ENCODE data around the gene CYFIP2. TPM values are rescaled to one million over a fixed set of nuclear protein-coding genes. Genes with fewer than 3 reads are reported as not detected.
A peak's percentile ranks its signal among the peaks of the same experiment; 100 is the strongest.

Gene CYFIP2
- total RNA-seq, 2 donors from 2014 or later, result 269 to 291 TPM

DNA sequence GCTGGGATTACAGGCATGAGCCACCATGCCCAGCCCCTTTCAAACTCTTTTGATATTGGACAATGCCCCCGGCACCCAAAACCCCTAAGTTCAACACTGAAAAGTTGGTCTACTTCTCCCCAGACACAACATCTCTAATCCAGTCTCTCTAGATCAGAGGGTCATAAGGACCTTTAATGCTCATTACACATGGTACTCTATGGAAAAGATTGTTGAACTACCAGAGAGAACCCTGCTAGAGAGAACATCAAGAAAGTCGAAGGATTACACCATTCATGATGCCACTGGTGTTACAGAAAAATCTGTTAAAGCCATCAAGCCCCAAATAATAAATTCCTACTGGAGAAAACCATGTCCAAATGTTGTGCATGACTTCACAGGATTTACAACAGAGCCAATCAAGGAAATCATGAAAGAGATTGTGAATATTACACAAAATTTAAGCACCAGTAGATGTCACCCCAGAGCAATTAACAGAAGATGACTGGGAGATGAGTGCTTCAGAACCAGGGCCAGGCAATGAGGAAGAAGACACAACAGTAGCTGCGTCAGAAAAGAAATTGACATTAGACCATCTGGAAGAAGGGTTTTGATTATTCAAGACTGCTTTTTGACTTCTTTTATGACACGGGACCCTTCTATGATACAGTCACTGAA is 165.7 kb downstream of the CYFIP2 start:
- H3K36me3 Mint-ChIP-seq (ENCODE audit: low read depth), result no peaks in the 10 kb centered on the region
- no peak overlapping the region for H3K27ac Mint-ChIP-seq
- H3K4me1 Mint-ChIP-seq, result no peaks in the 10 kb centered on the region
- no peak overlapping the region for H3K4me3 Mint-ChIP-seq
- no peaks in the 10 kb centered on the region for H3K9me3 Mint-ChIP-seq
- H3K27me3 Mint-ChIP-seq, result no peaks in the 10 kb centered on the region
- ATAC-seq (replicated peaks), result peak; percentile 90

GRCh38 chr5:157434096-157434495 is 168.2 kb downstream of the CYFIP2 start:
- Mint-ChIP-seq H3K4me3 (no peak overlapping the region), H3K9me3 (no peaks in the 10 kb centered on the region), H3K4me1 (no peaks in the 10 kb centered on the region), H3K27ac (no peak overlapping the region), H3K27me3 (no peaks in the 10 kb centered on the region), H3K36me3 (ENCODE audit: low read depth) (no peaks in the 10 kb centered on the region)
- no peak for ATAC-seq (replicated peaks)

- no peak overlapping the region for H3K27ac Mint-ChIP-seq
- ATAC-seq (replicated peaks), result no peak
- H3K4me1 Mint-ChIP-seq, result no peaks in the 10 kb centered on the region
- no peaks in the 10 kb centered on the region for H3K27me3 Mint-ChIP-seq
- no peaks in the 10 kb centered on the region for H3K9me3 Mint-ChIP-seq
- H3K4me3 Mint-ChIP-seq, result no peak overlapping the region
- no peaks in the 10 kb centered on the region for H3K36me3 Mint-ChIP-seq (ENCODE audit: low read depth)
These were observed 177.2 kb downstream of the CYFIP2 start for GRCh38 chr5:157443041-157443549.

DNA sequence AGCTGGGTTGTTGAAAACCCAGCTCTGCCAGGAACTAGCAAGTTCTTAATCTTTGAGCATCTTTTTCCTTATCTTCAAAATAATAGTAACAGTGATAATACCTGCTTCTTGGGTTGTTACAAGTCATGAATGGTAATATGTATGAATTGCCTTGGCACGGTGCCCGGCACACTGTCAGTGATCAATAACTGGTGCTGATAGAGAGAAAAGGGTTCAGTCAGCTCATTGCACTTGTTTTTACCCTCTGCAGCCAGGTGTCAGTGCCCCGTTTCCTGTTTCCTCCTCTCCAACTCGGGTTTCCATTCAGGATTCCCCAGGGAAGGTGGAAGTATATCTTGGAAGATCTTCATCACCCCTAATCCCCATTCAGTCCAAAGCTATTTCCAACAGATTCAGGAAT is 178.3 kb downstream of the CYFIP2 start:
- Mint-ChIP-seq H3K36me3 (ENCODE audit: low read depth) (no peaks in the 10 kb centered on the region), H3K4me1 (no peaks in the 10 kb centered on the region), H3K27me3 (no peaks in the 10 kb centered on the region), H3K9me3 (no peaks in the 10 kb centered on the region), H3K4me3 (no peak overlapping the region), H3K27ac (no peak overlapping the region)
- ATAC-seq (replicated peaks), result no peak

Other genes starting within 250 kb of the CYFIP2 start
- 1 to 10 TPM in 1 of 2 donors, not detected in 1; 1.5 TPM for gene HAVCR1, start 207.0 kb upstream of the CYFIP2 start, total RNA-seq
- 10 to 100 TPM; 35.4 to 46.9 TPM for gene HAVCR2, start 157.1 kb upstream of the CYFIP2 start, total RNA-seq
- gene MED7, start 123.3 kb upstream of the CYFIP2 start, total RNA-seq, result 10 to 100 TPM in 1 of 2 donors, 1 to 10 TPM in 1; 9.3 to 20.3 TPM
- gene GARIN3, start 99.9 kb upstream of the CYFIP2 start, total RNA-seq, result under 1 TPM; 0.09 to 0.85 TPM
- gene ITK, start 85.3 kb upstream of the CYFIP2 start, total RNA-seq, result 100 to 1,000 TPM; 144 to 277 TPM
- under 1 TPM; 0.65 to 0.90 TPM for gene NIPAL4, start 194.1 kb downstream of the CYFIP2 start, total RNA-seq